NCI-H1092 treated with DMSO at 0.1 percent for 48 hours (cell line): ENCODE results near the gene DOCK1.
"Not testable (repeated sequence)": the region's sequence is repeated elsewhere in the genome, so short reads cannot be mapped to it uniquely, and the experiment has no call there.

Experiments used
- DNase-seq: peaks from one replicate; lab custom pipeline; 2025; lab: John Stamatoyannopoulos, UW

The DOCK1 gene

GRCh38 chr10:126926568-126926967 lies 21.3 kb downstream of the DOCK1 start:
- no peak for DNase-seq

- no peak for DNase-seq
Measured at GRCh38 chr10:126927799-126928198, 22.6 kb downstream of the DOCK1 start.

- DNase-seq = no peak
Measured at GRCh38 chr10:126928274-126928673, 23.0 kb downstream of the DOCK1 start.

- no peak for DNase-seq
Measured at GRCh38 chr10:126929391-126929790, 24.2 kb downstream of the DOCK1 start.

GRCh38 chr10:126930131-126930882 lies 25.1 kb downstream of the DOCK1 start:
- DNase-seq = no peak

GRCh38 chr10:126930883-126931503 lies 25.8 kb downstream of the DOCK1 start:
- no peak for DNase-seq

GRCh38 chr10:126931544-126931943 lies 26.3 kb downstream of the DOCK1 start:
- no peak for DNase-seq

- DNase-seq = no peak
Measured at GRCh38 chr10:126932516-126932915, 27.3 kb downstream of the DOCK1 start.

- no peak for DNase-seq
Measured at GRCh38 chr10:126933116-126933515, 27.9 kb downstream of the DOCK1 start.

- no peak for DNase-seq
Measured at GRCh38 chr10:126935263-126935946, 30.2 kb downstream of the DOCK1 start.

GRCh38 chr10:126937026-126937425 lies 31.8 kb downstream of the DOCK1 start:
- DNase-seq = no peak

- not testable (repeated sequence) for DNase-seq
Measured at GRCh38 chr10:126938121-126938520, 32.9 kb downstream of the DOCK1 start.

- DNase-seq = no peak
Measured at GRCh38 chr10:126939706-126940105, 34.5 kb downstream of the DOCK1 start.

GRCh38 chr10:126940670-126941310 lies 35.6 kb downstream of the DOCK1 start:
- no peak for DNase-seq

- no peak for DNase-seq
Measured at GRCh38 chr10:126944191-126944590, 39.0 kb downstream of the DOCK1 start.

GRCh38 chr10:126945351-126946030 lies 40.3 kb downstream of the DOCK1 start:
- DNase-seq = no peak

GRCh38 chr10:126946746-126947145 lies 41.5 kb downstream of the DOCK1 start:
- DNase-seq = no peak

- no peak for DNase-seq
Measured at GRCh38 chr10:126948355-126949160, 43.3 kb downstream of the DOCK1 start.

GRCh38 chr10:126949161-126949503 lies 43.9 kb downstream of the DOCK1 start:
- DNase-seq = no peak

- DNase-seq = no peak
Measured at GRCh38 chr10:126950401-126951105, 45.3 kb downstream of the DOCK1 start.

GRCh38 chr10:126953886-126954285 lies 48.7 kb downstream of the DOCK1 start:
- DNase-seq = no peak
